Measurements from ENCODE around the gene SLU7. TPM values are rescaled to one million over a fixed set of nuclear protein-coding genes. Genes with fewer than 3 reads are reported as not detected.

Gene SLU7
- total RNA-seq, 2 experiments from 2014 or later: 99.9 to 106 TPM

- TF ChIP-seq, protein P1, sequence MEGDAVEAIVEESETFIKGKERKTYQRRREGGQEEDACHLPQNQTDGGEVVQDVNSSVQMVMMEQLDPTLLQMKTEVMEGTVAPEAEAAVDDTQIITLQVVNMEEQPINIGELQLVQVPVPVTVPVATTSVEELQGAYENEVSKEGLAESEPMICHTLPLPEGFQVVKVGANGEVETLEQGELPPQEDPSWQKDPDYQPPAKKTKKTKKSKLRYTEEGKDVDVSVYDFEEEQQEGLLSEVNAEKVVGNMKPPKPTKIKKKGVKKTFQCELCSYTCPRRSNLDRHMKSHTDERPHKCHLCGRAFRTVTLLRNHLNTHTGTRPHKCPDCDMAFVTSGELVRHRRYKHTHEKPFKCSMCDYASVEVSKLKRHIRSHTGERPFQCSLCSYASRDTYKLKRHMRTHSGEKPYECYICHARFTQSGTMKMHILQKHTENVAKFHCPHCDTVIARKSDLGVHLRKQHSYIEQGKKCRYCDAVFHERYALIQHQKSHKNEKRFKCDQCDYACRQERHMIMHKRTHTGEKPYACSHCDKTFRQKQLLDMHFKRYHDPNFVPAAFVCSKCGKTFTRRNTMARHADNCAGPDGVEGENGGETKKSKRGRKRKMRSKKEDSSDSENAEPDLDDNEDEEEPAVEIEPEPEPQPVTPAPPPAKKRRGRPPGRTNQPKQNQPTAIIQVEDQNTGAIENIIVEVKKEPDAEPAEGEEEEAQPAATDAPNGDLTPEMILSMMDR (IDR thresholded peaks at IDR 0.05): no peak
- H3K9me3 Mint-ChIP-seq: no peaks in the 10 kb centered on the region
- intact Hi-C loops (cut with DNase I, micrococcal nuclease): no loop called here
- Histone ChIP-seq H3K4me1 (ENCODE audit: insufficient read depth, low read length) (no peaks in the 10 kb centered on the region), H3K36me3 (ENCODE audit: insufficient read depth, low read length) (no peaks in the 10 kb centered on the region), H3K27ac (ENCODE audit: low read depth in 1 of 2, low read length in 2 of 2) (no peak overlapping the region), H3K27me3 (ENCODE audit: control insufficient read depth in 1 of 2, insufficient read depth in 2 of 2, low read length in 2 of 2) (peaks cover 0 to 13% of the 10 kb centered on the region in 2 experiments), H3K9me3 (ENCODE audit: control insufficient read depth in 1 of 2, insufficient read depth in 1 of 2, low read length in 2 of 2) (no peaks in the 10 kb centered on the region), H3K4me3 (ENCODE audit: low read length) (no peak overlapping the region)
- ChIA-PET POLR2A (no interaction called here), CTCF (no interaction called here)
- no peak overlapping the region for H3K27ac Mint-ChIP-seq
- ATAC-seq (ENCODE audit: poor library complexity) (no peak), DNase-seq (no peak)
- H3K27me3 Mint-ChIP-seq: peaks cover 53% of the 10 kb centered on the region
- no peaks in the 10 kb centered on the region for H3K36me3 Mint-ChIP-seq (ENCODE audit: low read depth)
- no peak overlapping the region for H3K4me3 Mint-ChIP-seq
- no peaks in the 10 kb centered on the region for H3K4me1 Mint-ChIP-seq (ENCODE audit: low read depth)
These were observed 55.1 kb downstream of the SLU7 start for GRCh38 chr5:160363660-160364395.

DNA sequence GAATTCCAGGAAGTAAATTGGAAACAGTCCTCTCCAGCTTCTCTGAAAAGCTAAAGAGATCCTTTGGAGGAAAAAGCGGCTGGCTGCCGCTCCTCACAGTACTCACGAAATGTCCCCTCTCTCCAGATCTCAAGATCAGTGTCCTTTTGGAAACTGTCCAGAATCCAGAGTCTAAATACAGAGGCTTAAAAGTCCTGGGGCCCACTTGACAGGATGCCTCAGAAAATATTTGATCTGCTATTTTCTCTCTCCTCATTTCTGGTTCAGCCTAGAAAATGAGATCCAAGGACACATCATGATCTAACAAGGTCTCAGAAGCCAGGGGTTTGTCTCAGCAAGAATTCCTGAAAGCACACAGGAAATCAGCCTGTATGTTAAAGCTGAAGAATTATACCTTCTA lies 55.7 kb downstream of the SLU7 start:
- H3K27ac ChIP-seq (ENCODE audit: low read depth in 1 of 2, low read length in 2 of 2): no peak overlapping the region
- intact Hi-C loops (cut with DNase I, micrococcal nuclease): no loop called here
- ChIA-PET POLR2A (no interaction called here), CTCF (no interaction called here)
- H3K4me3 Mint-ChIP-seq: no peak overlapping the region
- no peaks in the 10 kb centered on the region for H3K4me1 ChIP-seq (ENCODE audit: insufficient read depth, low read length)
- no peak overlapping the region for H3K4me3 ChIP-seq (ENCODE audit: low read length)
- H3K36me3 Mint-ChIP-seq (ENCODE audit: low read depth): no peaks in the 10 kb centered on the region
- H3K27me3 ChIP-seq (ENCODE audit: control insufficient read depth in 1 of 2, insufficient read depth in 2 of 2, low read length in 2 of 2): peaks cover 0 to 13% of the 10 kb centered on the region in 2 experiments
- no peak overlapping the region for H3K27ac Mint-ChIP-seq
- DNase-seq (no peak), ATAC-seq (ENCODE audit: poor library complexity) (no peak)
- no peaks in the 10 kb centered on the region for H3K4me1 Mint-ChIP-seq (ENCODE audit: low read depth)
- H3K9me3 ChIP-seq (ENCODE audit: control insufficient read depth in 1 of 2, insufficient read depth in 1 of 2, low read length in 2 of 2): no peaks in the 10 kb centered on the region
- TF ChIP-seq, protein P1 (IDR thresholded peaks at IDR 0.05): no peak
- H3K9me3 Mint-ChIP-seq: no peaks in the 10 kb centered on the region
- H3K36me3 ChIP-seq (ENCODE audit: insufficient read depth, low read length): no peaks in the 10 kb centered on the region
- peaks cover 47% of the 10 kb centered on the region for H3K27me3 Mint-ChIP-seq

GRCh38 chr5:160361624-160362228 lies 57.2 kb downstream of the SLU7 start:
- no peak overlapping the region for H3K4me3 Mint-ChIP-seq
- no peak overlapping the region for H3K4me3 ChIP-seq (ENCODE audit: low read length)
- H3K27me3 Mint-ChIP-seq: peaks cover 35% of the 10 kb centered on the region
- no peaks in the 10 kb centered on the region for H3K9me3 Mint-ChIP-seq
- ChIA-PET CTCF (no interaction called here), POLR2A (no interaction called here)
- H3K9me3 ChIP-seq (ENCODE audit: control insufficient read depth in 1 of 2, insufficient read depth in 1 of 2, low read length in 2 of 2): no peaks in the 10 kb centered on the region
- no peak for DNase-seq
- H3K4me1 Mint-ChIP-seq (ENCODE audit: low read depth): no peaks in the 10 kb centered on the region
- TF ChIP-seq, protein P1 (IDR thresholded peaks at IDR 0.05): no peak
- H3K27ac Mint-ChIP-seq: no peak overlapping the region
- no peaks in the 10 kb centered on the region for H3K4me1 ChIP-seq (ENCODE audit: insufficient read depth, low read length)
- peaks cover 0 to 2% of the 10 kb centered on the region in 2 experiments for H3K27me3 ChIP-seq (ENCODE audit: control insufficient read depth in 1 of 2, insufficient read depth in 2 of 2, low read length in 2 of 2)
- no peak for ATAC-seq (ENCODE audit: poor library complexity)
- no peak overlapping the region for H3K27ac ChIP-seq (ENCODE audit: low read depth in 1 of 2, low read length in 2 of 2)
- intact Hi-C loops (cut with DNase I, micrococcal nuclease): no loop called here
- H3K36me3 ChIP-seq (ENCODE audit: insufficient read depth, low read length): no peaks in the 10 kb centered on the region
- H3K36me3 Mint-ChIP-seq (ENCODE audit: low read depth): no peaks in the 10 kb centered on the region

Data from CD4-positive, alpha-beta T cell (primary cell).